ENCODE data around the gene MFN2.
A peak's percentile ranks its signal among the peaks of the same experiment; 100 is the strongest.
"Not testable (repeated sequence)": the region's sequence is repeated elsewhere in the genome, so short reads cannot be mapped to it uniquely, and the experiment has no call there.

The MFN2 gene

DNA sequence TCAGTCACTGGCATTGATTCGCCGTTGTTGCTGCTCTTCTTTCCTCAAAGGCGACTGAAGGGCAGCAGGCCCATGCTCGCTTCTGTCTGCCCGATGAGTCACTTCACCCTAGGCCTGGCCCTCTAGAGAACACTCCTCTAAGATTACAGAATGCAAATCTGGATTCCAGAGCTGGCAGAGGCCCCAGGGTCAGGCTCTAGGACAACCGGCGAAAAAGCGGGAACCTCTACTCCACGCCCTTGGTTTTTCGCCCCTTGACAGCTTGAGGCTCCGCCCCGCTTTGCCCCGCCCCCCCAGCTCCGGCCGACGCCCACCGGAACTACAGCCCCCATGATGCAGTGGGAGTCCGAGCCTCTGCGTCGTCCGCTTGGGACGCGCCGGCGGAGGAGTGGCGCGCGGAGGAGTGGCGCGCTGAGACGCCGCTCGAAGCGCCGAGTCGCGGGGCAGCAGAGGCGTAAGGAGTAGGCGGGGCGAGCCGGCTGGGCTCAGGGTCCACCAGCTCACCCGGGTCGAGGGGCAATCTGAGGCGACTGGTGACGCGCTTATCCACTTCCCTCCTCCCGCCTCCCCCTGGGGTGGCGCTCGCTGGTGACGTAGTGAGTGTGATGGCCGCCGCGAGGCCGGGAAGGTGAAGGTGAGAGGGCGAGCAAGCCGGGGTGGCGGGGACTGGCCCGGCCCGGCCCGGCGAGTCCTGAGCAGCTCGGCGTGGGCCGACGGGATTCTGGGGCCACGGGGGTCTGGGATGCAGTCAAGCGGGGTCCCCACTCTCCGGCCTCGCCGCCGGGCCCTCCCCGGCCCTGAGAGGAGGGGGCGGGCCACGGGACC is at the start of gene MFN2:
MFN2 (plus strand) TSS at position 594 of the 825 bp plus-strand sequence. CDS start 8,725 bp downstream, outside the sequence.
- DNase-seq (ENCODE audit: low read depth) = peak; percentile 89
- peak within 1 kb of the TSS; percentile 95 for H3K4me3 ChIP-seq (ENCODE audit: low read depth, low read length)

DNA sequence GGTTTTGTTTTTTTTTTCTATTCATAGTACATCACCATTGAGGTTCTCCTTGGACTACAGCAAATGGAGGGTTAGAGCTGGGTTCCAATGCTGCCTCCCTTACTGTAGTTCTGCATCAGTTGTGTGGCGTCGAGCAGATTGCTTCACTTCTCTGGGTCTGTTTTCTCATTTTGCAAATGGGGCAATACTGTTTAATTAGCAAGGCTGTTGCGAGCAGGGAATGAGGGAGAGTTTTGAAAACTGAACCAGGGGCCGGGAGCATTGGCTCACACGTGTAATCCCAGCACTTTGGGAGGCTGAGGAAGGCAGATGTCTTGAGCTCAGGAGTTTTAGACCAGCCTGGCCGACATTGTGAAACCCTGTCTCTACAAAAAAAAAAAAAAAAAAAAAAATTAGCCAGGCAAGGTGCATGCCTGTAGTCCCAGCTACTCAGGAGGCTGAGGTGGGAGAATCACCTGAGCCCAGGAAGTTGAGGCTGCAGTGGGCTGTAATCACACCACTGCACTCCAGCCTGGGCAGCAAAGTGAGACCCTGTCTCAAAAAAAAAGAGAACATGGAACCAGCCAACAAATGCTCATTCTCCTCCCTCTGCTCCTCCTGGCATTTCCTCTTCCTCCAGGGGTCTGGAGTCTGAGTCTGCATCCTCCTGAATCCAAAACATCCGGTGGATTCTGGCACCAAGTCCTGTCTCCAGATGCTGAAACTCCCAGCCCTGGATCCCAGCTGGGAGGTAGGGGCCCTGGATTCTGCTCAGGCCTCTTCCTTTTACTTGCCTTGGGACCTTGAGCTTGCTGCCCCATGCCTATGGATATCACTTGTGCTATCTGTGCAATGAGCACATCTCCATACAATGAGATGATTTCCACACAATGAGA is 49.4 kb upstream of the MFN2 start:
- DNase-seq (ENCODE audit: low read depth) = no peak
- no peak overlapping the region for H3K4me3 ChIP-seq (ENCODE audit: low read depth, low read length)

DNA sequence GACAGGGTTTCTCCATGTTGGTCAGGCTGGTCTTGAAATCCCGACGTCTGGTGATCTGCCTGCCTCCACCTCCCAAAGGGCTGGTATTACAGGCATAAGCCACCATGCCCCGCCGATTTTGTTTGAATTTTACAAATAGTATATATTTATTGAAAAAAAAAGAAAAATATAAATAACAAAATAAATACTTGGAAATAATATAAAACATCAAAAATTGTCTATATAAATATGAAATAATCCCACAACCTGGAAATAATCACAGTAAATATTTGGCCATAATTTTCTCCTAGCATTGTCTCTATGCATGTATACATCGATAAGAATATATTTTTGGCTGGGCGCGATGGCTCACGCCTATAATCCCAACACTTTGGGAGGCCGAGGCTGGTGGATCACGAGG is 48.4 kb upstream of the MFN2 start:
- DNase-seq (ENCODE audit: low read depth) = no peak
- no peak overlapping the region for H3K4me3 ChIP-seq (ENCODE audit: low read depth, low read length)

DNA sequence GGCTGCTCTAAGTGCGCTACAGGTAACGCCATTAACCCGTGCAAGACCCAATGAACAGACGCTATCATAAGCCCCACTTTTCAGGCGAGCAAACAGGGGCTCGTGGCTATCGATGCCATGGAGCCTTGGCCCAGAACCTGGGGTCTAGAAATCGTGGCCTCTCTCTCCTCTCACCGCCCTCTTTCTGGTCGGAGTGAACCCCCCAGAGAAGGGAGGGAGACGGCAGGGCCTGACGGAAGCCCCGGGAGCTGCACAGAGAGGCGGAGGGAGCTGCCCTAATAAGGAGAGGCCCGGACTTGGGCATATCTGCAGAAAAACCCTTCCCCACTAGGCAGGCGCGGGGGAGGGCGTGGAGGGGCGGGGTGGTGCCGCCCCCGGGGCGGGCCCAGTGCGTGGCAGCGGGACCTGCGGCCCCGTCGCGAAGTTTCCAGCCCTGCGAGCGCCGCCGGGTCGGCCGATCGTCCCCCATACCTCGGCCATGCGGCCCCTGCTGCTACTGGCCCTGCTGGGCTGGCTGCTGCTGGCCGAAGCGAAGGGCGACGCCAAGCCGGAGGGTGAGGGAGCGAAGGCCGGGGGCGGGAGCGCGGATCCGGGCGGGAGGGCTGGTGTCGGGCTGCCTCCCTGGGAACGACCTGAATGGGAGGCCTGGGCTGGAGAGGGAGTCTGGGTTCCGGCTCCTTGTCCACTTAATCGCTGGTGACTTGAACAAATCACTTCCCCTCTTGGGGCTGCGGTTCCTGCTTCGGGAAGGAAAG is 45.8 kb upstream of the MFN2 start, which contains the start of gene PLOD1:
PLOD1 (plus strand) TSS at position 416 of the 755 bp plus-strand sequence; CDS start at position 479, 63 bp downstream.
- H3K4me3 ChIP-seq (ENCODE audit: low read depth, low read length) = peak within 1 kb of the TSS; percentile 86
- peak; percentile 61 for DNase-seq (ENCODE audit: low read depth)

DNA sequence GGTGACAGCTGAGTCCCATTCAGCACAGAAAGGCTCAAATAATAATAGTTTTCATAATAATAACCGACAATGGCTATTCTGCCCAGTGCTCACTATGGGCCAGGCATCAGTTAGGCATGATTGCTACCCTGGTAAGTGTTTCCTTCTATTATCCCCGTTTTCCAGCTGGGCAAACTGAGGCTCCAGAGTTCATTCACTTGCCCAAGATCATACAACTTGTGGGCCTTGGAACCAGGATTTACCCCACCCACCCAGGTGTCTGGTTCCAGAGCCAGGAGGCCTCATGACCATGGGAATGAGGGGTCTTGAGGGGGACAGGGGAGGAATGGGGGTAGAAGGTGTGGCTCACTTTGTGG is 45.2 kb upstream of the MFN2 start:
- DNase-seq (ENCODE audit: low read depth) = no peak

DNA sequence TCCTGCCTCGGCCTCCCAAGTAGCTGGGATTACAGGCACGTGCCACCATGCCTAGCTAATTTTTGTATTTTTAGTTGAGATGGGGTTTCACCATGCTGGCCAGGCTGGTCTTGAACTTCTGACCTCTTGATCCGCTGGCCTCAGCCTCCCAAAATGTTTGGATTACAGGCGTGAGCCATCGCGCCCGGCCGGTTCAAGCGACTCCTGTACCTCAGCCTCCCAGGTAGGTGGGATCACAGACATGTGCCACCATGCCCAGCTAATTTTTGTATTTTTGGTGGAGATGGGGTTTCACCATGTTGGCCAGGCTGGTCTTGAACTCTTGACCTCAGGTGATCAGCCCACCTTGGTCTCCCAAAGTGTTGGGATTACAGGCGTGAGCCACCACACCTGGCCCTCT is 44.5 kb upstream of the MFN2 start:
- H3K4me3 ChIP-seq (ENCODE audit: low read depth, low read length) = peak overlapping the region; percentile 86
- not testable (repeated sequence) for DNase-seq (ENCODE audit: low read depth)

More for the DNA sequence above, 45.2 kb upstream of the MFN2 start:
- peak overlapping the region; percentile 86 for H3K4me3 ChIP-seq (ENCODE audit: low read depth, low read length)

DNA sequence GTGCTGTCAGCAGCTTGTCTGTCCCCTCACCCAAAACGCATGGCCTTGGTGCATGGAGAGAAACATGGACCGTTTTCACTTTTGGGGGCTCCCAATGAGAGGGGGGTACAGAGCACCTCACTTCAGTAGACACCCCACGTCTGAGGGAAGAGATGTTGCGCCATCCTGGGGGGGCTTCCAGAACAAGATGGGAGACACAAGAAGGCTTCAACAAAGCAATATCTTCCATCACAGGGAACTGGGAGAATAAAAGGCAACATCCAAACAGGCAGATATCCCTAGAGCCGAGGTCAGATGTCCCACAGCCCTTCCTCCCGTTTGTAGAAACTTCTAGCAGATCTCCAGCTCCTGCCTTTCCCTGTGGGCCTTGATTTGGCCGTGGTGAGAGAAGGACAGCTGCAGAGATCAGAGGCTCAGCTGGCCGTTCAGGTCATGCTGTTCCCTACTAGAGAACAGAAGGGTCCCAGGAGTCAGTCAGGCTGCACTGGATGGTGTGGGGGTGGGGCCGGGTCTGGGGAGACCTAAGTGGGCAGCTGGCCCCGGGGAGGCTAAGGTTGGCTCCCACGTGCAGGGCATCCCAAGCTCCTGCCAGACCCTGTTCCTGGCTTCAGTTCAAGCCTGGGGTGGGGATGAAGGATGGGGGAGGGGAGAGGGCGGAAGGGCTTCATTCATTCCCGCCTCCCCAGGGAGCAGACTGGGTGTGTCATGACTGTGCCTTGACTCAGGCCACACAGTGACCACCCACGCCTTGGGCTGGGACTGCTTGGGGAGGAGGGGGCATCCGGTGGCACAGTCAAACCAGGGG is 41.3 kb upstream of the MFN2 start:
- no peak for DNase-seq (ENCODE audit: low read depth)
- peak overlapping the region; percentile 13 for H3K4me3 ChIP-seq (ENCODE audit: low read depth, low read length)

DNA sequence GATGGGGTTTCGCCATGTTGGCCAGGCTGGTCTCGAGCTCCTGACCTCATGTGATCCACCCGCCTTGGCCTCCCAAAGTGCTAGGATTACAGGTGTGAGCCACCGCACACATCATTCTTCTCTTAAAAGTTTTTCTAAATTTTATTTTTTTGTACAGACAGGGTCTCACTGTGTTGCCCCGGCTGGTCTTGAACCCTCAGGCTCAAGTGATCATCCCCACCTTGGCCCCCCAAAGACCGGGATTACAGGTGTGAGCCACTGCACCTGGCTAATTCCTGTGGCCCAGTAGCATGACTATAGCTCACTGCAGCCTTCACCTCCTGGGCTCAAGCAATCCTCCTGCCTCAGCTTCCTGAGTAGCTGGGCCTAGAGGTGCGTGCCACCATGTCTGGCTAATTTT is 40.5 kb upstream of the MFN2 start:
- not testable (repeated sequence) for DNase-seq (ENCODE audit: low read depth)

DNA sequence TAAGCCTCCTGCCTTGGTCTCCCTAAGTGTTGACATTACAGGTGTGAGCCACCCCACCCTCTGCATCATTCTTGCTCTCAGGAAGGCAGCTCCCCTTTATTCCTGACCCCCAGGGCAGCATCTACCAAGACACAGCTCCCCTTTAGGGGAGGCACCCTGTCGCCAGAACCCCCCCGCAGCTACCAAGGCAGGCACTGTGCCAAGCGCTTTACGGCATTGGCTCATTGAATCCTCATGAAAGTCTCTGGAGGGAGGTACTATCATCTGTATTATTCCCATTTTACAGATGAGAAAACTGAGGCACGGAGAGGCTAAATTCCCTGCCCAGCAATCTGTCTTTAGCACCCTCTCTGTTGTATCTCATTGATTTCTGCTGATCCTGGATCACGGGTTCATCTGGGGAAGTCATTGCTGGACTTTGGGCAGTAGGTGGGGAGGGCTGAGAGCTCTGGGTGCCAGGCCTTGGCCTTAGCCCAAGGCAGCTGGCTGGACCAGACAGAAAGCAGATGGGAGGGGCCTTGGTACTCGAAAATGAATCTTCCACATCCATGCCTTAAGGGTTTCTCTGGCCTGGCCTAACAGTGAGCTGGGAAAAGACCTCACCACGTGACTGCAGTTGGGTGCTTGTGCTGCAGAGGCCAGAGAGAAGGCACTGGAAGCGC is 39.9 kb upstream of the MFN2 start:
- no peak overlapping the region for H3K4me3 ChIP-seq (ENCODE audit: low read depth, low read length)
- no peak for DNase-seq (ENCODE audit: low read depth)

More for the DNA sequence above, 40.5 kb upstream of the MFN2 start:
- H3K4me3 ChIP-seq (ENCODE audit: low read depth, low read length) = not testable (repeated sequence)

DNA sequence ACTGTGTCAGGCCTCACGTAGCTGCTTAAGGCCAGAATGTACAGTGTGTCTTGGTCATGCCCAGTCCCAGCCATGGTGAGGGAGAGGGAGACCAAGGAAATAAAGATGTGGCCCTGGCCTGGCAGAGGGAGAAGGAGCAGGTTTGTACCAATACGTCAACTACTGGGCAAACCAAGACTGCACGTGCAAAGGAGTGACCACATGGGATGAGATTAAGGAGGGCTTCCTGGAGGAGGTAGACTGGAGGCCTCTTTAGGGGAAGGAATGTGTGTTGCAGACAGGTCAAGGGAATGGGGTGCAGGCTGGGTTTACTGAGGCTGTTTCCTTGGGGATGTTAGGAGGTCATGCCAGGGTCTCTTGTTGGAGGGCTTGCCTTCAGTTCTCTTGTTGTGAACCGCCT is 38.0 kb upstream of the MFN2 start:
- DNase-seq (ENCODE audit: low read depth) = no peak
- H3K4me3 ChIP-seq (ENCODE audit: low read depth, low read length) = no peak overlapping the region

DNA sequence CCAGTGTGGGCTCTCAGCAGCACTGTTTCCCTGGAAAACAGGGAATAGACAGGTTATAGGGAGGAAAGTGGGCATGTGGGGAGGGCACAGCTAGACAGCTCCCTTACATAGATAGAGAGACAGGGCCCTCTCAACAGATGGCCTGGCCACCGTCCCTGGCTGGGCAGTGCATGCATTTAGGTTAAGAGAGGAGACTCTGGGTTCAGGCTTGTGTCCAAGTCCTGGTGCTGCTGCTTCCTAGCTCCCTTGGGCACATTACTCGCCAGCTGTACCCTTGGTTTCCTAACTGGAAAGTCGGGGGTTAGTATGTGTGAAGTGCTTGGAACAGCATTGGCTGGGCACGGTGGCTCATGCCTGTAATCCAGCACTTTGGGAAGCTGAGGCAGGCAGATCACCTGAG is 36.6 kb upstream of the MFN2 start:
- no peak for DNase-seq (ENCODE audit: low read depth)

DNA sequence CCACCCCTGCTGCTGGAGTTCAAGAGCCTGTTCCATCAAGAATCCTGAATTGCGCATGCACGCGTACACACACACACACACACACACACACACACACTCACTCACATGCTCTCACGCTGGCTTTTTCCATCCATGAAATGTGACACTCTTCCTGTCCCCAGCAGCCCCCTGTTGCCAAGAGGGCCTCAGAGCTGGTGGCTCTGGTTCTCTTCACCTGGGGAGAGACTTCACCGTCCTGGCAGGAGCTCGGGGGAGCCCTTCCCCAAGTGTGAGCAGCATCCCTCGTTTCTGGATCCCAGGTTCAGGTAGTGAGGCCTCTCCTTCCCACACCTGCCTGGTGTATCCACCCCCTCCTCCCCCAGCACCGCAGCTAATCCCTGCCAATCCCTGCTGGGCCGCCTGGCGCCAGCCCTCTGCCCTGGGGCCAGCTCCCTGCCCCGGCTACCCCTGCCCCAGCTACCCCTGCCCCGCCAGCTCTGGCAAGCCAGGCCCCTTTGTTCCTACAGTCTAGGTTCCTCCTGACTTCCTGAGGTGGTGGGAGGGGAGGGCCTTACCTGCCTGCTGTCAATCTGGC is 35.8 kb upstream of the MFN2 start:
- DNase-seq (ENCODE audit: low read depth) = no peak
- H3K4me3 ChIP-seq (ENCODE audit: low read depth, low read length) = no peak overlapping the region

More for the DNA sequence above, 36.6 kb upstream of the MFN2 start:
- H3K4me3 ChIP-seq (ENCODE audit: low read depth, low read length) = no peak overlapping the region

DNA sequence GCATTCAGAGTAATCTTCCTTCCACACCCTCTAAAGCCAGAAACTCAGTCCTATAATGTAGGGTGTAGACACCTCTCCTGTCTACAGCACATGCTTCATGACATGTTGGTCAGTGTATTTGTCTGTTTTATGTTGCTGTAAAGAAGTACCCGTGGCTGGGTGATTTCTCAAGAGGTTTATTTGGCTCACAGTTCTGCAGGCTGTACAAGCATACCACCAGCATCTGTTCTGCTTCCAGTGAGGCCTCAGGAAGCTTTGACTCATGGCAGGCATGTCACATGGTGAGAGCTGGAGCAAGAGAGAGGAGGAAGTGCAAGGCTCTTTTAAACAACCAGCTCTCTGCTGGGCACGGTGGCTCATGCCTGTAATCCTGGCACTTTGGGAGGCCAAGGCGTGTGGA is 33.6 kb upstream of the MFN2 start:
- no peak overlapping the region for H3K4me3 ChIP-seq (ENCODE audit: low read depth, low read length)
- no peak for DNase-seq (ENCODE audit: low read depth)

DNA sequence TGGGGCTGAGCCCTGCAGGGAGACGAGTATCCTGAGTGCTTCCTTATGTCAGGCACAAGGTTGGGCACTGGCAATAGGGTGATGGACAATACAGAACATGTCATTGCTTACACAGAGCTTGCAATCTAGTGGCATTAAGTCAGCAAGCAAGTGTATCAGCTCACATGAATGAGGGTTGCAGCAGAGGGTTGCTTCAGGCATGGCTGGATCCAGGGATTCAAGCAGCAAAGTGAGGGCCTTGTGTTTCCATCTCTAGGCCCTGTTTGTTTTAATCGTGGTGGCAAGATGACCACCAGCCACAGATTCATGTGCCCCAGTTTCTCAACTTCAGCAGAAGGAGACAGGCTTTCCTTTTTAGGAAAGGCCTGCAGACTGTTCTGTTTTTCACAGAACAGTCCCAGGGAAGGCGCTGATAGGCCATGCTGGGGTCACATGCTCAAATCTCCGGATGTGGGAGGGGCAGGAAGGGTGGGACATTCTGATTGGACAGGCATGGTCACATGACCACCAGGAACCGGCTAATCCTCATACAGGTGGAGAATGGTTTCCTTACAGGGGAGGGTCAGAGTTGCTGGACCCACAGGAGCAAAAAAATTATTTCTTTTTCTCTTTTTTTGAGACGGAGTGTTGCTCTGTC is 31.3 kb upstream of the MFN2 start:
- H3K4me3 ChIP-seq (ENCODE audit: low read depth, low read length) = no peak overlapping the region
- no peak for DNase-seq (ENCODE audit: low read depth)

DNA sequence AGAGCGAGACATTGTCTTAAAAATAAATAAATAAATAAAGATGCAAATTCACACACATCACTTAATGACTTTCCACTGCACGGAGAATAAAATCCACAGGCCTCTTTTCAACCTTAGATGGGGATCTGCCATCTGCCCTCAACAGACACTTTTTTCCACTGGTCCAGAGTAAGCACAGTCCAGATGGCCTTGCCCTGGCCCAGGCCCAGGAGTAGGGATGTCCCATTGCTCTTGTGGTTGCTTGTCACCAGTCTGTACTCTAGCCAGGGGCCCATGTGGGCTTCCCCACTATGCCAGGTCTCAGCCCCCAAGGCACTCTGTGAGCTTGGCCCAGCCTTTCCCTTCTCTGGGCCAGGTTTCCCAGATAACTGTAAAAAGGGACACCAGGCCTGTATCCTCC is 28.3 kb upstream of the MFN2 start:
- no peak for DNase-seq (ENCODE audit: low read depth)
- no peak overlapping the region for H3K4me3 ChIP-seq (ENCODE audit: low read depth, low read length)

DNA sequence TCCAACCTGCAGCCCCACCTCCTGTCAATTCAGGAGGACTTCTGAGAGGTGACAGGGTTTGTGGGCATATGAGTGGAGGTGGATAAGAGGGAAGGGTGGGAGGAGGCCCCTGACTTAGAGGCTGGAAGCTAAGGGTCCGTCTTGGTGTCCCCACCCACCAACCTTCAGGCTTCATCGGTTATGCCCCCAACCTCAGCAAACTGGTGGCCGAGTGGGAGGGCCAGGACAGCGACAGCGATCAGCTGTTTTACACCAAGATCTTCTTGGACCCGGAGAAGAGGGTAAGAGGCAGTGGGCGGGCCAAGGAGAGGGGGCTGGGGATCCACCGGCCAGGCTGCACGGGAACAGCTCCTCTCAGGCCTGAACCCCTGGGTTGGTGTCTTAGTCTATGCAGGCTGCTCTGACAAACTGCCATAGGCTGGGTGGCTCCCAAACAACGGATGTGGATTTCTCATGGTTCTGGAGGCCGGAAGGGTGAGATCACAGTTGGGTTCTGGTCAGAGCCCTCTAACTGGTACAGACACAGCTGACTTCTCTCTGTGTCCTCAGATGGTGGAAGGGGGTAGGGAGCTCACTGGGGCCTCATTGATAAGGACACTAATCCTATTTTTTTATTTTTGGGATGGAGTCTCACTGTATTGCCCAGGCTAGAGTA is 27.7 kb upstream of the MFN2 start:
- no peak for DNase-seq (ENCODE audit: low read depth)
- no peak overlapping the region for H3K4me3 ChIP-seq (ENCODE audit: low read depth, low read length)

DNA sequence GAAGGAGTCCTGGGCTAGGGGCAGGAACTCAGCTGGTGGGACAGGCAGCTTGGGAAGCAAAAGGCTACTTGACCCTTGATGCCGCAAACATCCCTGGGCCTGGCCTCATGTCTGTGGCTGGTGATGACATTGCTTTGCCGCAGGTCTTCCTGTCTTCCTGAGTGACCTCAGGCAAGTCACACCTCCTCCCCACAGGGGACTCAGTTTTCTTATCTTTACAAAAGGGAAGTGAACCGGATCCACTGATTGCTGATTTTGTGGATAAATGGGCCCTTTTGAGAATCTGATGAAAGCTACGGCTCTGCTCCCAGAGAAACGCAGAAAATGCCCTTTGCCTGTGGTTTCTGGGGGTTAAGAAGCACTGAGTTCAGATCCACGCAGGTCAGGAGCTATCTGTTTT is 25.0 kb upstream of the MFN2 start:
- DNase-seq (ENCODE audit: low read depth) = no peak
- no peak overlapping the region for H3K4me3 ChIP-seq (ENCODE audit: low read depth, low read length)

Data from skeletal muscle cell (primary cell).